ENCODE results near the gene CFAP206.

CFAP206 gene

DNA sequence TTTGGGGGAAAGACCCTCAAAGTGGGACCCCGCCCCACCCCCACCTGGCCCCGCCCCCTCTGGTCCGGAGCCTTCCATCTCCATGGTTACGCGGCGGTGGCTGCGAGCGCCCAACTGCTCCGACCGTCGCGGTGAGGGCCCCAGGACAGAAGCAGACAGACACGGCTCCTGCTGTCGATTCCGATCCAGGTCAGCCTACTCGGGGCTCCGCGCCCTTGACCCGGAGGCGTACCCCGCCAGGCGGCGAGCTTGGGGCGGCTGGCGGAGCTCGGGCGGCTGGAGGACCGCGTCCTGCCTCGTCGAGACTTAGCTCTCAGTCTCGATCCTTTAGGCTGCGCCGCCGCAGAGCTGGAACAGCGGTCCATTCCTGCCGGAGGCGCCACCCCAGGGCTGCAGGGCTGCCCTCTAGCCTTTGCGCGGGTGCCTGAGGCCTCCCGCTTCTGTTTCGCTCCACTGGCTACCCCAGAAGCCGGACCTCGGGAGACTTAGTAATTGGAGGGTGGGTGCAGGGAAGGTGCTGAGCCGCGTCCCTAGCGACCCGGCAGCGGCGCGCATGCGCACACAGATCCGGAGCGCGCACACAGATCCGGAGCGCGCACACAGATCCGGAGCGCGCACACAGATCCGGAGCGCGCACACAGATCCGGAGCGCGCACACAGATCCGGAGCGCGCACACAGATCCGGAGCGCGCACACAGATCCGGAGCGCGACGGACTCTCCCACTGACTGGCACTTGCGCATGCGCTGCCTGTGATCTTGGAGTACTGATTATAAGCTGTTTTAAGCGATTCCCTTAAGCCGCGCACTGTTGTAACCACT lies at the start of gene CFAP206:
Gene CFAP206, plus strand, starts transcription at position 72 of the 820 bp plus-strand sequence. CDS start 1,868 bp downstream, outside the sequence.
- peak; percentile 47 to 53 for DNase-seq (ENCODE audit: extremely low read depth in 1 of 2, low read depth in 1 of 2)

GRCh38 chr6:87364602-87365252 lies 43.0 kb upstream of the CFAP206 start:
- no peak for DNase-seq (ENCODE audit: extremely low read depth in 1 of 2, low read depth in 1 of 2)

- no peak for DNase-seq (ENCODE audit: extremely low read depth in 1 of 2, low read depth in 1 of 2)
These were observed 41.5 kb upstream of the CFAP206 start for GRCh38 chr6:87366072-87366827.

DNA sequence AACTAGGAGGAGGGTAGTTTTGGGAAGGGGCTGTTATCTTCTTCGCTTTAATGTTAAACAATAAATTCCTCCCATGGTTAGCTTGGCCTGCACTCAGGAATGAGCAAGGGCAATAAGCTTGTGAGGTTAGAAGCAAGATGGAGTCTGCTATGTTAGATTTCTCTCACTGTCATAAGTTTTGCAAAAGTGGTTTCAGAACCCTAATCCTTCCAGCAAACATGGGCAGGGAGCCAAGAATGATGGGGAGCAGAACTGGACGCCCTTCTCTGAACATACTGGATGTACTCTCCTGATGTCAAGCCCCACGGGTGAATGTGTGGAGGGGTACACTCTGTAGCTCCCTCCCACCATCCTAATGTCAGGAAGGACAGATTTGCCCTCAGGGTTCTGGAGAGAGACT lies 40.9 kb upstream of the CFAP206 start:
- DNase-seq (ENCODE audit: extremely low read depth in 1 of 2, low read depth in 1 of 2), result no peak

- DNase-seq (ENCODE audit: extremely low read depth in 1 of 2, low read depth in 1 of 2), result no peak
These were observed 34.4 kb upstream of the CFAP206 start for GRCh38 chr6:87373377-87373776.

- DNase-seq (ENCODE audit: extremely low read depth in 1 of 2, low read depth in 1 of 2), result no peak
These were observed 32.5 kb upstream of the CFAP206 start for GRCh38 chr6:87375315-87375714.

DNA sequence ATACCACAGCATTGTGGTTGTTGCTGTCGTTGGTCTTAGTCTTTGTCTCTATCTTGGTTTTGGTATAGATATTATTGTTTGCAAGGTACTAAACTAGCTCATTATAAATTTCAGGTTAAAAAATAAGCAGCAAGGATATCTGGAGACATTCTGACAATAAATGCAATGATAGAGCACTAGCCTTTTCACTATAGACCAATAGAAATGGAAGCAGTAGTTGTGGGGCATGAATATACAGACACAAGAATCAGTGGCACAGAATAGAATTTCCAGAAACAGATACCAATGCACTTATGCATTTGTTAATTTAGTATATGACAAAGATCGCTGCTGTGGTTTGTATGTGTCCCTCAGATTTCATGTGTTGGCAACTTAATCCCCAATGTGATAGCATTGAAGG lies 31.1 kb upstream of the CFAP206 start:
- no peak for DNase-seq (ENCODE audit: extremely low read depth in 1 of 2, low read depth in 1 of 2)

- DNase-seq (ENCODE audit: extremely low read depth in 1 of 2, low read depth in 1 of 2), result no peak
These were observed 28.8 kb upstream of the CFAP206 start for GRCh38 chr6:87378947-87379346.

GRCh38 chr6:87382861-87383260 lies 24.9 kb upstream of the CFAP206 start:
- DNase-seq (ENCODE audit: extremely low read depth in 1 of 2, low read depth in 1 of 2), result no peak

DNA sequence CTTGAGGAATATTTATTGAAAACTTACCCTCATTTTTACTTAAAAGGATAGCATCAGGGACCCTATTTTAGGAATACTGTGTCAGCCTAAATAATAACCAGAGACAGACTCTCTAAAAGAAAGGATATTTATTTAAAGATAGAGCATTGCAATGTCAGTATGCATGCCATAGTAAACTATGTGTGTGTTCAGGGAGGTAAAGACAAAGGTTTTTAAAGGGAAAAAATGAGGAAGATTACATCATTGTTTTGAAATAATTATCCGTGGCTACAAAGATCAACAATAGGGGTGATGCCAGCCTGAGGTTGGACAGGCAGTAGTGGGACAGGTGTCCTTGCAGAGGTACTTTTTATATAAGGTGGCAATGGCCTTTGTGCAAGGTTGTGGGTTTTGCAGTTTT lies 23.7 kb upstream of the CFAP206 start:
- no peak for DNase-seq (ENCODE audit: extremely low read depth in 1 of 2, low read depth in 1 of 2)

DNA sequence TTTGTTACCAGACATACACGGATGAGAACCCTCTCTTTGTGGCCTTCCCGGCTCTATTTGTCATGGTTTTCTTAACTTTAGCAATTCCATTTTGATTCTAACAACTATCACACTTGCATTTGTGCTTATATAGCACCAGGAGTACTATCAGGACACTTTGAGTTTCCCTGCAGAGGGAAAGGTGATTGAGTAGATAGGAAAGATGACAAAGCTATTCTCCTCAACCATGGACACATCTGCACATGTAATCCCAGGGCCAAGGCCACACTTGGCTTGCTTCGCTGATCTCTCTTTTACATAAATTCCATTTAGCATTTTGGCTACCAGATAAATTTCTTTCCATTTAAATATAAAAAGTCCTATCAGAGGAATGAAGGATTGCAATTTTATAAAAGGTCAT lies 23.3 kb upstream of the CFAP206 start:
- DNase-seq (ENCODE audit: extremely low read depth in 1 of 2, low read depth in 1 of 2), result no peak

- no peak for DNase-seq (ENCODE audit: extremely low read depth in 1 of 2, low read depth in 1 of 2)
These were observed 16.4 kb upstream of the CFAP206 start for GRCh38 chr6:87391334-87391733.

DNA sequence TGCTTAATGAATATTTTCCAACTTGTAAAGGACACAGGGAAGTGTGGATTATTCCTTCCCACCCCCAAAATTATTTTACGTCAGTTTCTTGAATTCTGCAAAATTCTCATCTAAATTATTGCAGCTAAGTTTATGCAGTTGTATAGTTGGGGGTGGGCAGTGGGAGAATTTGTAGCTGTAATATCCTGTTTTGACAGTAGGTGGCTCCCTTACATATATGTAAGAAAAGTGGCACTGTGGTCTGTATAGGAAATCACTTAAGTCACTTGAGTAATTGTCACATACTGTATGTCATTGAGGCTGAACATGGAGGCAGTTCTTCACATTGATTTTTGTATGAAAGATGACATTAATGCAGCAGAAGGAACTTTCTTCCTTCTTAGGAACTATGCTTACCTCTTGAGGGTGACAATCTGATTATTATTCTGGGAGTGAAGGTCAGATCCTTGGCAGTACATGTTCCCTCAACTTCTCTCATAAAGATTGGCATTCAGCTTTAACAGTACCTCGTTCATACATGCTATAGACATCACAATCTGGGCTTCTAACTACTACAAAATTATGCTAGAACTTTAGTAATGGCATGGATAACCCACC lies 14.6 kb upstream of the CFAP206 start:
- DNase-seq (ENCODE audit: extremely low read depth in 1 of 2, low read depth in 1 of 2), result no peak

DNA sequence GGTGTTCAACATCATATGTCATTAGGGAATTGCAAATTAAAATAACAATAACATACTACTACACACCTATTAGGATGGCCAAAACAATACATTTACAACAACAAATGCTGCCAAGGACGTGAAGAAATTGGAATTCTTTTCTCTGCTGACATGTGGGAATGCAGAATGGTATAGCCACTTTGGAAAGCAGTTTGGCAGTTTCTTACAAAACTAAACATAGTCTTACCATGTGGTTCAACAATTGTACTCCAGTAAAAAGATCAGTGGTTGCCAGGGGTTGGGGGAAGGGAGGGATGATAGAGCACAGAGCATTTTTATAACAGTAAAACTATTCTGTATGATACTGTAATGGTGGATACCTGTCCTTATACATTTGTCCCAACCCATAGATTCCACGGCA lies 12.3 kb upstream of the CFAP206 start:
- DNase-seq (ENCODE audit: extremely low read depth in 1 of 2, low read depth in 1 of 2), result no peak

DNA sequence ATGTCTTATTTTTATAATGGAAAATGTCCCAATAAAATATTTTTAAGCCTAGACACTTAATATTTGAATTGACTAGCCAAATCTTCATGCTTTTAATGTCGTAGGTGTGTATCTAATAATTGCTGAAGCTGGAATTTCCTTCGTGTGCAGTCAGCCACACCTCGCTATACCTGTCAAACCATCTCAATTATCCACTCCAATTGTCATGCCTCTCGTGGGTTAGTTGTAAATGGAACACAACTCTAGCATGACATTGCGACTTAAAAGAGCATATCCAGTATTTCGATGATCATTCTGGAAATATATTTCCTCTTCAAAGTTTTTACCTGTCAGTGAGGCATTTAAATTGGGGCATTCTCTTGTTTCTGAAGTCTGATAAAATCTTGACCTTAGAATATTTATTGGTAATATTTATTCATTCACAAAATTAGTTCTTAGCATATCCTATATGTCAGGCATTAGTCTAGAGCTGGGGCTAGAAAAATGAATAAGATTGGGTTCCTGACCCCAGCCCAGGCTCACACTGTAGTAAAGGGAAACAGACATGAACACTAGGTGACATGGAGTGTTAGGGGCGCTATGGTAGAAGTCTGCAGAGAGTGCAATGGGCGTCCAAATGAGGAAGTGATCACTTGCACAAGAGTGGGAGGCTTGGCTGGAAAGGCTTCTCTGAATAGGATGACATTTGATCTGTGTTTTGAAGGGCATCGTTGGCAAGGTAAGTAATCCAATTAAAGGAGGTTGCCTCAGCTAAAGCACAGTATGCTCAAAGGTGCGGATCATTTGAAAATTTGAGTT lies 11.0 kb upstream of the CFAP206 start:
- DNase-seq (ENCODE audit: extremely low read depth in 1 of 2, low read depth in 1 of 2), result no peak

GRCh38 chr6:87397656-87398055 lies 10.1 kb upstream of the CFAP206 start:
- no peak for DNase-seq (ENCODE audit: extremely low read depth in 1 of 2, low read depth in 1 of 2)

- DNase-seq (ENCODE audit: extremely low read depth in 1 of 2, low read depth in 1 of 2), result no peak
These were observed 5.9 kb upstream of the CFAP206 start for GRCh38 chr6:87401832-87402231.

GRCh38 chr6:87407561-87407900 lies 241 bp upstream of the CFAP206 start:
- DNase-seq (ENCODE audit: extremely low read depth in 1 of 2, low read depth in 1 of 2), result no peak

DNA sequence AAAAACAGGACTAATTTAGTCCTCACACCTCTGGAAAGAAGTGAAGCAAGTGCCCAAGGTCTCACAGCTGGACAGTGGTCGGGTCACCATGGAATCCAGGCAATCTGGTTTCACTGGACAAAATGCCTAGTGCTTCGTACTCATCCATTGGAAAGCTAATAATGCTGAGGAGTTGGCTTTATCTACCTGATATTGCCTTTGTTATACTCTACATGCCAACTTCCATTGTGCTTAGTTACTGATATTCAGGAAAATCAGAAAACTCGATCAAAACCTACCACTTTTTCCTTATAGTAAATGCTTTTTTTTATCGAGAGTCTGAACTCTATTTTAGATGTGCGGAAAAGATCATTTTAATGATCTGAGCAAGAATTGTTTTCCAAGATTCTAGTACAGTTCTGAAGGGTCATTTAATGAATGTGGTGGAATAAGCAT lies 966 bp downstream of the CFAP206 start:
- DNase-seq (ENCODE audit: extremely low read depth in 1 of 2, low read depth in 1 of 2), result no peak

DNA sequence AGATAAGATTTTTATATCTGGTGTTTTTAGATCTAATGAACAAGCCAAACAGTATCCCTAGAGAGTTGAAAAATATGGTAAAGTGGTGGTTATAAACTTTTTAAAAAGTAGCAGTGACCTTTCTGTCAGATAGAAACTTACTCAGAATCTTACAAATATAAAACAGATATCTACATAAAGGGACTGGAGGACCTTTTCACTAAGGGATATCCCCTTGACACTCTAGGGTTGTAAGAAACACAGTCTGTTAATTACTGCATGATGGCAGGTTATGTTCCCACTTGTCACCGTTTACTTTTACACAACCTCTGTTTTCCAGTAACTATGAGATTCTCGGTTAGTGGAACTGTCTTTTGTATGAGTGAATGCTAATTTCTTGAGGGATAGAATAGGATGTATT lies 11.5 kb downstream of the CFAP206 start:
- DNase-seq (ENCODE audit: extremely low read depth in 1 of 2, low read depth in 1 of 2), result no peak

GRCh38 chr6:87420360-87420759 lies 12.6 kb downstream of the CFAP206 start:
- no peak for DNase-seq (ENCODE audit: extremely low read depth in 1 of 2, low read depth in 1 of 2)

Measured in stimulated activated CD8-positive, alpha-beta memory T cell treated with anti-CD3 and anti-CD28 coated beads, Interleukin-7, amount 100 ng/mL, for 48 hours (primary cell).